Measurements from ENCODE around the gene C3AR1.

GRCh38 chr12:8082808-8083100, 16.6 kb upstream of the C3AR1 start:
- TF ChIP-seq CTCF (conservative IDR thresholded peaks at IDR 0.05 in 1 of 2, IDR thresholded peaks at IDR 0.05 in 1 of 2; ENCODE audit: extremely low read depth in 1 of 2, insufficient read depth in 1 of 2, low read depth in 1 of 2, low read length in 2 of 2): no peak
- TF ChIP-seq EZH2 (IDR thresholded peaks at IDR 0.05; ENCODE audit: borderline replicate concordance, low read length): no peak

Measured in mammary epithelial cell (primary cell).